Thyroid gland (tissue), 4 donors: ENCODE results near the gene TBXAS1. TPM values are rescaled to one million over a fixed set of nuclear protein-coding genes. Genes with fewer than 3 reads are reported as not detected.

Experiments
- DNase-seq, 2 donors: peaks; one replicate each; pipeline ENCODE4 v3.0.0-alpha.2; 2019
- H3K27ac ChIP-seq, 3 donors: fragments of 200-600 bp; sonication (generic); 1 replicate in 2 of 3; 2 replicates in 1 of 3; pipeline ENCODE4 v1.5.1; 2016 to 2019; ENCODE audit warnings: mild to moderate bottlenecking in 1 of 3, moderate library complexity in 1 of 3
- H3K27me3 ChIP-seq: fragments of 200-600 bp; sonication (generic); one replicate; pipeline ENCODE4 v1.5.1; 2019
- H3K36me3 ChIP-seq, 2 donors: fragments of 200-600 bp; sonication (generic); one replicate each; pipeline ENCODE4 v1.5.1; 2016 to 2019
- H3K4me1 ChIP-seq, 2 donors: fragments of 200-600 bp; sonication (generic); one replicate each; pipeline ENCODE4 v1.5.1; 2017 to 2019
- H3K4me3 ChIP-seq, 3 donors: fragments of 200-600 bp; sonication (generic); replicated peaks in 1 of 3; 1 replicate in 2 of 3; 2 replicates in 1 of 3; pipeline ENCODE4 v1.5.1; 2016; ENCODE audit warnings: mild to moderate bottlenecking in 1 of 3
- H3K9me3 ChIP-seq: fragments of 200-600 bp; sonication (generic); one replicate; pipeline ENCODE4 v1.5.1; 2017
- CTCF ChIP-seq, 6 experiments: fragments of 200-600 bp in 3 of 6; fragments of 450-650 bp in 3 of 6; sonication (generic) in 3 of 6; IDR thresholded peaks; one replicate each; pipeline ENCODE4 v1.5.1; 2016 to 2019; ENCODE audit warnings: antibody characterized with exemption in 6 of 6, mild to moderate bottlenecking in 2 of 6, inconsistent platforms in 1 of 6, moderate library complexity in 1 of 6
- POLR2A ChIP-seq, 2 donors: fragments of 450-650 bp; IDR thresholded peaks; one replicate each; pipeline ENCODE4 v1.6.1; 2017; ENCODE audit warnings: antibody characterized with exemption in 2 of 2, mild to moderate bottlenecking in 2 of 2, moderate library complexity in 1 of 2
- WGBS, 2 donors: methylation state at CpG; one replicate each; pipeline ENCODE4 v1.1.5; 2017; 5-methylcytosine and 5-hydroxymethylcytosine counted together
- intact Hi-C: fragments of 100-400 bp; cut with DNase I; formaldehyde crosslinking; loops from one replicate; pipeline ENCODE4 v1.15.1; 2023
- total RNA-seq, 4 donors: library from RNA; depleted of rRNA; stranded (reverse); fragments of >200 nt; gene quantifications; one replicate each; pipeline ENCODE4 v1.2.3, GENCODE V29; 2016

TBXAS1 gene
- total RNA-seq, 4 donors from 2014 or later, result 5.1 to 13.2 (median 8.7) TPM

GRCh38 chr7:140035400-140036223 lies 206.5 kb downstream of the TBXAS1 start:
- TF ChIP-seq CTCF (IDR thresholded peaks at IDR 0.05), result no peak
- TF ChIP-seq POLR2A (IDR thresholded peaks at IDR 0.05), result no peak
- H3K36me3 ChIP-seq, result peaks cover 15 to 16% of the 10 kb centered on the region in 2 donors
- intact Hi-C loops, result no loop called here

GRCh38 chr7:140036224-140036962 lies 207.3 kb downstream of the TBXAS1 start:
- no peaks in the 10 kb centered on the region for H3K27me3 ChIP-seq
- intact Hi-C loops, result no loop called here
- H3K27ac ChIP-seq, result no peak overlapping the region
- TF ChIP-seq POLR2A (IDR thresholded peaks at IDR 0.05) (no peak), CTCF (IDR thresholded peaks at IDR 0.05) (no peak)
- DNase-seq, result no peak
- peaks cover 15 to 24% of the 10 kb centered on the region in 2 donors for H3K36me3 ChIP-seq
- H3K9me3 ChIP-seq, result no peaks in the 10 kb centered on the region
- H3K4me3 ChIP-seq, result no peak overlapping the region
- 69 to 83% methylated on average over 11 of the region's 11 CpGs for WGBS, 2 donors
- H3K4me1 ChIP-seq, result no peaks in the 10 kb centered on the region

More at GRCh38 chr7:140035400-140036223, 206.5 kb downstream of the TBXAS1 start:
- 87 to 90% methylated on average over 7 of the region's 7 CpGs for whole genome bisulfite sequencing, 2 donors
- DNase-seq, result no peak
- Histone ChIP-seq H3K4me3 (no peak overlapping the region), H3K4me1 (no peaks in the 10 kb centered on the region), H3K9me3 (no peaks in the 10 kb centered on the region), H3K27ac (no peak overlapping the region), H3K27me3 (no peaks in the 10 kb centered on the region)

GRCh38 chr7:140039066-140039465 lies 210.0 kb downstream of the TBXAS1 start:
- no peaks in the 10 kb centered on the region for H3K9me3 ChIP-seq
- intact Hi-C loops, result no loop called here
- no peak overlapping the region for H3K27ac ChIP-seq
- TF ChIP-seq POLR2A (IDR thresholded peaks at IDR 0.05) (no peak), CTCF (IDR thresholded peaks at IDR 0.05) (no peak)
- no peaks in the 10 kb centered on the region for H3K27me3 ChIP-seq
- WGBS, 2 donors, result 77 to 80% methylated on average over 7 of the region's 7 CpGs
- no peak for DNase-seq
- H3K36me3 ChIP-seq, result peaks cover 13 to 22% of the 10 kb centered on the region in 2 donors
- no peak overlapping the region for H3K4me3 ChIP-seq
- H3K4me1 ChIP-seq, result no peaks in the 10 kb centered on the region

- no peak overlapping the region for H3K27ac ChIP-seq
- WGBS, 2 donors, result 93 to 97% methylated on average over 11 of the region's 12 CpGs
- H3K36me3 ChIP-seq, result peaks cover 14 to 22% of the 10 kb centered on the region in 2 donors
- DNase-seq, result no peak
- no peak for TF ChIP-seq CTCF (IDR thresholded peaks at IDR 0.05)
- TF ChIP-seq POLR2A (IDR thresholded peaks at IDR 0.05), result no peak
- H3K4me1 ChIP-seq, result no peaks in the 10 kb centered on the region
- H3K27me3 ChIP-seq, result no peaks in the 10 kb centered on the region
- no peaks in the 10 kb centered on the region for H3K9me3 ChIP-seq
- no peak overlapping the region for H3K4me3 ChIP-seq
- intact Hi-C loops, result no loop called here
Measured at GRCh38 chr7:140039896-140040295, 210.8 kb downstream of the TBXAS1 start.
